Mesenteric fat pad (tissue), 1 donor: ENCODE measurements around the gene SDC4. TPM values are rescaled to one million over a fixed set of nuclear protein-coding genes. Genes with fewer than 3 reads are reported as not detected.

ENCODE experiments used
- DNase-seq: peaks from one replicate; pipeline ENCODE4 v3.0.0-alpha.2; 2020; ENCODE audit warnings: low spot score
- total RNA-seq: library from RNA; stranded (reverse); fragmentation: NEBNext Ultra II Directional; extraction: Animal tissue kit (Norgen Biotek cat#: 25700); gene quantifications from one replicate; pipeline ENCODE4 v1.2.1, GENCODE V29; 2021
- donor health status: DM: yes; HTN: yes; CAD: no.

SDC4 gene
- total RNA-seq, 1 donor from 2014 or later = 81.6 TPM

DNA sequence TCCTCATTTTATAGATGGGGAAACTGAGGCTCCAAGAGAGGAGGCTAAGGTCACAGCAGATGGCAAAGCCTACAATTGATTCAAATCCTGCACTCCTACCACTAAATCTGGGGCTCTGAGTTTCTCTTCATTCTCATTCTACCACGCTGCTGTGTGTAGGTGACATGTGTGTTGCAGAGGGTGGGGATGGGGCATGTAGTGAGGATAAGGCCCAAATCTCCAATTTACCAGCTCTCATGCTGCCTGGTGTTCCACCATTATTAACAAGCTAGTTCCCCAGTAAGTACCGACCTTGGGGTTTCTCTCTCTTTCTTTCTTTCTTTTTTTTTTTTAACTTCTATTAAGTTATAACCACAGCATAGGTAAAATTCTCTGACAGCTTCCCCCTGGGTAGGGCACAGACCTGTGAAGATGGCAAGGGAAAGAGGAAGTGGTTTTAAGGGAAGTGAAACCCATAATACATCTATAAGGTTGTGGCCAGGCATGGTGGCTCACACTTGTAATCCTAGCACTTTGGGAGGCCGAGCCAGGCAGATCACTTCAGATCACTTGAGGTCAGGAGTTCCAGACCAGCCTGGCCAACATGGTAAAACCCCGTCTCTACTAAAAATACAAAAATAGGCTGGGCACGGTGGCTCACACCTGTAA is 27.2 kb downstream of the SDC4 start:
- DNase-seq = no peak

DNA sequence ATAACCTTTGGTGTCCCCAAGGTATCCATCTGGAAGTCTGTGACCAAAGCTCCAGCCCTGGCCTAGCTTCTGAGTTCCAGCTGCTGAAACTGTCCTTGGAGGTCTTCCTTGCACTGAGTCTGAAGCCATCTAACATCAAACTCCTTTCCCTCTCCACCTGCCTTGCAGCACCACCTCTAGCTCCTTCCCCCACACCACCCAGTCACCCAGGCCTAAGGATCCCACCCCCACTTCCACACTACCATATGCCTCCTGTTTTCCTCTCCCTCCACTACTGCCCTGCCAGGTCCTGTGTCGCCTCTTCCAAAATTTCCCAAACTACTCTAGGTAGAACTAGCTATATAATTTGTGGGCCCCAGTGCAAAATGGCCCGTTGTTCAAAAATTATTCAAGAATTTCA is 29.3 kb downstream of the SDC4 start:
- DNase-seq = no peak

DNA sequence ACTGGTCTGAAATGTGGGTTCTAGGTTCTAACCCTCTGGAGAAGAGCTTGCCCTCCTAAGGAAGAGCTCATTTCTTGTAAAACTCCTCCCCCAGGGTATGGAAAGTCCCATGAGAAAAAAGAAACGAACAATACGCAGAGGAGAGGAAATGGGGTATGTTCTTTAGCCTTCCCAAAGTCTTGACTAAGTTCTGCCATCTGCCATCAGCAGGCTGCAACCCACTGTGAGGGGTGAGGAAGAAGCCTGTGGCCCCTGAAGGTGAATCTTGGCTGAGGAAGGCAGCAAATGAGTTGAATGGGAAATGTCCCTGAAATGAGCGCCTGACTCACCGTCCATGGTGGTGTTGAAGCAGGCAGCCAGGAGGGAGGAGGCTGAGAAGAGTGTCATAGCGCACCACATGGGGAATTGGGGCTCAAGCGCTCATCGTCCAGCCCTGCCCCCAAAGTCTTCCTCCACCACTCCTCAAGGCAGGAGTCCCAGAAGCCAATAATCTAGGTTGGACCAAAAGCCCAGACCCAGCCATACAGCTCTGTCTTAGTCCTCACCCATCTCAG is 29.8 kb downstream of the SDC4 start:
- no peak for DNase-seq

GRCh38 chr20:45317826-45318225 is 30.4 kb downstream of the SDC4 start:
- no peak for DNase-seq

DNA sequence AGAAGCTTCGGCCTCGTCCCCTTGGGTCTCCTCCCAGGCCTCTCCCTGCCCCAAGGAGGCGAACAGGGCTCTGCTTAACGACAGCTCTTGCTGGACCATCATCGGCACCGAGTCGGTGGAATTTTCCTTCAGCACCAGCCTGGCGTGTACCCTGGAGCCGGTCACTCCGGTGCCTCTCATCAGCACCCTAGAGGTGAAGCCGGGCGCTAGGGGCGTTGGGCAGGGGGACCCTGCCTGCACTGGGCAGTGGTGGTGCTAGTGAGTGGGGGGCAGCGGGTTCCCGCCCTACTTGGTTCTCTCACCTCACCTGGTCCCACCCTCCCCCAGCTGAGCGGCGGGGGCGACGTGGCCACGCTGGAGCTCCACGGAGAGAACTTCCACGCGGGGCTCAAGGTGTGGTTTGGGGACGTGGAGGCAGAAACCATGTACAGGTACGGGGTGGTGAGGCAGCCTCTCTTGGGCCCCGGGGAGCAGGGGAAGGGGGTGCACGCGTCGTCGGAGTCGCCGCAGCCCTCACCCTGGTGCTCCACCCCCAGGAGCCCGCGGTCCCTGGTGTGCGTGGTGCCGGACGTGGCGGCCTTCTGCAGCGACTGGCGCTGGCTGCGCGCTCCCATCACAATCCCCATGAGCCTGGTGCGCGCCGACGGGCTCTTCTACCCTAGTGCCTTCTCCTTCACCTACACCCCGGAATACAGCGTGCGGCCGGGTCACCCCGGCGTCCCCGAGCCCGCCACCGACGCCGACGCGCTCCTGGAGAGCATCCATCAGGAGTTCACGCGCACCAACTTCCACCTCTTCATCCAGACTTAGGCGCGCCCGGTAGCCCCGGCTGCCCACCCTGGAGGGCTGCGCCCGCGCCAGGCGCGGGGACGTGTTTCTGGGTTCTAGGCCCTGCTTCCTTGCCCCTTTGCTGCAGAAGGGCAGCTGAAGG is 31.8 kb downstream of the SDC4 start:
- no peak for DNase-seq

DNA sequence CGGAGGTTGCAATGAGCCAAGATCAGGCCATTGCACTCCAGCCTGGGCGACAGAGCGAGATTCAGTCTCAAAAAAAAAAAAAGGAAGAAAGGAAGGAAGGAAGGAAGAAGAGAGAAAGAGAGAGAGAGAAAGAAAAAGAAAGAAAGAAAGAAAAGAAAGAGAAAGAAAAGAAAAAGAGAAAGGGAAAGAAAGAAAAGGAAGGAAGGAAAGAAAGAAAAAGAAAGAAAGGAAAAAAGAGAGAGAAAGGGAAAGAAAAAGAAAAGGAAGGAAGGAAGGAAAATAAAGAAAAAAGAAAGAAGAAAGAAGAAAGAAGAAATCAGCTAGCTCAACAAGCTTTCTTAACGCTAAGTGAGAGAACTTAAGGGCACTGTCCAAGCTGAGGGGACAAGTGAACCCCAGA is 32.6 kb downstream of the SDC4 start:
- DNase-seq = no peak

DNA sequence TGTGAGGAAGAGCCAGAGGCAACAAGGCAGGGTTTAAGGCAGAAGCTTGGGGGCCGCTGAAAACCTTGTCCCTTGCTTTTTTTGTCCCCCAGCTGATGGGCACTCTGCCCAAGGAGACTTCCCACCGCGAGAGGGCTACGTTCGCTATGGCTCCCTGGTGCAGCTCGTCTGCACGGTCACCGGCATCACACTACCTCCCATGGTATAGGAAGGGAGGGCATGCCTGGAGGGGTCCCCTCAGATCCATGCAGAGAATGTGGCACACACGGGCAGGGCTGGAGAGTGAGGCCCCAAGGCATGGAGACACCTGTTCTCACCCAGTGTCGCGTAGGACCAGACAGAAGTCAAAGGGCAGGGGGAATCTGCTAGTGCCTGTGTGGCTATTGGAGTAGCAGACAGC is 34.3 kb downstream of the SDC4 start:
- DNase-seq = no peak

- no peak for DNase-seq
Observed at GRCh38 chr20:45313065-45313695, 35.0 kb downstream of the SDC4 start.

- no peak for DNase-seq
Observed at GRCh38 chr20:45312241-45312640, 36.0 kb downstream of the SDC4 start.

- DNase-seq = no peak
Observed at GRCh38 chr20:45311589-45312211, 36.5 kb downstream of the SDC4 start.

DNA sequence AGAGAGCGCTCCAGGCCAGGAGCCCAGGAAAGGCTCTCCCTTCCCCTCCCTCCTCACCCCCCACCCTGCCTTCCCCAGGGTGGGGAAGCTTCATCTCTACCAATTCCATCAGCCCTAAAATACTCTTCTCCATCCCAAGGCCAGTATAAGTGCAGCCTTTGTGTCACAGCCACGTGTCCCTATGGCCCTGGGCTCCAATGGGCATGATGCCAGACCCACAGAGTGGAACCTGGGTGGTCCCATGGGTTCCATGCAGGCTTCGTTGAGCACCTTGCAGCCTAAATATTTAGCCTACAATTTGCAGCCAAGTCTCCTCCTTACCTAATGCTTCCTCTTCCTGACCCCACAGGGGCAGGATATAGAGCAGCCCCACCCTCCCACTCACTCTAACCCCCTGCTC is 39.1 kb downstream of the SDC4 start:
- DNase-seq = no peak

GRCh38 chr20:45308117-45308778 is 40.0 kb downstream of the SDC4 start, which contains the start of gene MATN4:
Gene MATN4 (minus strand): TSS chr20:45308299. CDS start chr20:45305582, 2,717 bp downstream.
- no peak for DNase-seq

GRCh38 chr20:45307076-45307640 is 41.1 kb downstream of the SDC4 start:
- no peak for DNase-seq

GRCh38 chr20:45306431-45306982 is 41.7 kb downstream of the SDC4 start, which contains the start of gene RBPJL:
Gene RBPJL (plus strand): TSS chr20:45306840. CDS start chr20:45306923, 83 bp downstream.
- no peak for DNase-seq

DNA sequence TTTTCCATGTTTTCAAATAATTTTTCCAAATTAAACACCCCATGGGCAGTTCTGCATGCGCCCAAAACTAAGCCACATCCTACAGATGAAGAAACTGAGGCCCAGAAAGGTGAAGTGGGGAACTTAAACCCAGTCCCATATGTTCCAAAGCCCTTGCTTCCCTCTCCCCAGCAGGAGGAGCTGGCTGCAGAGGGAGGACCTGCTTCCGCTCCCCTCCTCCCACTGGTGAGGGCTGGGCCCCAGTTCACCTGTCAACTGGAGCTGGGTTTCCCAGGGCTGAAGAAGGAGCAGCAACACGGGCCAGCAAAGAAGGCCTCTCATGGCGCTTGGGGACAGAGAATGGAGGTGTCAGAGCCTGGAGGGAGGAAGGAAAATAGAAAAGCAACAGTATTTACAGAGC is 43.0 kb downstream of the SDC4 start:
- DNase-seq = no peak

GRCh38 chr20:45304464-45304999 is 43.7 kb downstream of the SDC4 start:
- no peak for DNase-seq

GRCh38 chr20:45303586-45304463 is 44.4 kb downstream of the SDC4 start:
- no peak for DNase-seq

DNA sequence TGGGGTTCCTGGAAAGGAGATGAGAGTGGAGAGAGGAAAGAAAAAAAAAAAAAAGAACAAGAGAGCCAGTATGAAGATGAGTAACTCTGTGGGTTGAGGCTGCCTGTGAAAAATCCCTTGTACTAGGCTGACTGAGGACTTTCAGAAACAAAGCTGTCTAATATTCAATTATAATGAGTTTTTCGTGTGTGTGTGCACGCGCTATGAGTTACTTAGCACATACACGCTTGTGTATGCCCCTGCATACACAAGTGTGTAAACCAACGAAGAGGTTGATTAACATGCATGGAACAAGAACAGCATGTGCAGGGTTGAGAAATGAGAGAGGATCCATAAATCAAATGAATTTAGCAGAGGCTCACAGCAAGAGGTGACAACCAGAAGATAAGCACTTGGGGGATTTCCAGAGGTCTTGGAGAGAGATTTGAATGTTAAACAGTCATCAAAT is 46.4 kb downstream of the SDC4 start:
- no peak for DNase-seq

GRCh38 chr20:45300961-45301360 is 47.3 kb downstream of the SDC4 start:
- no peak for DNase-seq
